ENCODE results near the gene PARD3.
A peak's percentile ranks its signal among the peaks of the same experiment; 100 is the strongest.

PARD3 gene

GRCh38 chr10:34535872-34536271 is 279.2 kb downstream of the PARD3 start:
- no peaks in the 10 kb centered on the region for H3K27me3 ChIP-seq (ENCODE audit: control insufficient read depth, insufficient read depth, low read length)
- no peaks in the 10 kb centered on the region for H3K9me3 ChIP-seq (ENCODE audit: control insufficient read depth, low read length)
- no peaks in the 10 kb centered on the region for H3K4me1 ChIP-seq
- H3K9ac ChIP-seq, result no peak overlapping the region
- no peaks in the 10 kb centered on the region for H3K36me3 ChIP-seq (ENCODE audit: control insufficient read depth, insufficient read depth, low read length)
- H3K4me3 ChIP-seq (ENCODE audit: low read depth, low read length), result no peak overlapping the region
- H3K27ac ChIP-seq, result no peak overlapping the region
- peaks cover 9% of the 10 kb centered on the region for H3K79me2 ChIP-seq
- TF ChIP-seq CTCF (IDR thresholded peaks at IDR 0.05), result no peak
- no peak overlapping the region for H3K4me2 ChIP-seq (ENCODE audit: low read length)
- H2AFZ ChIP-seq, result no peak overlapping the region

- Histone ChIP-seq H3K9ac (no peak overlapping the region), H3K4me3 (ENCODE audit: low read depth, low read length) (no peak overlapping the region), H3K79me2 (peaks cover 13% of the 10 kb centered on the region), H3K4me1 (peaks cover 2% of the 10 kb centered on the region), H3K9me3 (ENCODE audit: control insufficient read depth, low read length) (no peaks in the 10 kb centered on the region), H3K36me3 (ENCODE audit: control insufficient read depth, insufficient read depth, low read length) (no peaks in the 10 kb centered on the region), H3K4me2 (ENCODE audit: low read length) (no peak overlapping the region), H3K27ac (no peak overlapping the region), H2AFZ (no peak overlapping the region), H3K27me3 (ENCODE audit: control insufficient read depth, insufficient read depth, low read length) (no peaks in the 10 kb centered on the region)
- TF ChIP-seq CTCF (IDR thresholded peaks at IDR 0.05), result no peak
Measured at GRCh38 chr10:34530778-34531177, 284.3 kb downstream of the PARD3 start.

GRCh38 chr10:34528320-34528719 is 286.8 kb downstream of the PARD3 start:
- H3K27me3 ChIP-seq (ENCODE audit: control insufficient read depth, insufficient read depth, low read length), result no peaks in the 10 kb centered on the region
- peaks cover 2% of the 10 kb centered on the region for H3K4me1 ChIP-seq
- H3K27ac ChIP-seq, result no peak overlapping the region
- no peak overlapping the region for H3K9ac ChIP-seq
- no peak overlapping the region for H3K4me2 ChIP-seq (ENCODE audit: low read length)
- H3K79me2 ChIP-seq, result peaks cover 9% of the 10 kb centered on the region
- no peak for TF ChIP-seq CTCF (IDR thresholded peaks at IDR 0.05)
- H3K4me3 ChIP-seq (ENCODE audit: low read depth, low read length), result no peak overlapping the region
- H3K9me3 ChIP-seq (ENCODE audit: control insufficient read depth, low read length), result no peaks in the 10 kb centered on the region
- H2AFZ ChIP-seq, result no peak overlapping the region
- H3K36me3 ChIP-seq (ENCODE audit: control insufficient read depth, insufficient read depth, low read length), result no peaks in the 10 kb centered on the region

GRCh38 chr10:34526758-34527730 is 288.1 kb downstream of the PARD3 start:
- peaks cover 2% of the 10 kb centered on the region for H3K4me1 ChIP-seq
- H3K4me2 ChIP-seq (ENCODE audit: low read length), result no peak overlapping the region
- no peak overlapping the region for H2AFZ ChIP-seq
- H3K27me3 ChIP-seq (ENCODE audit: control insufficient read depth, insufficient read depth, low read length), result no peaks in the 10 kb centered on the region
- H3K36me3 ChIP-seq (ENCODE audit: control insufficient read depth, insufficient read depth, low read length), result no peaks in the 10 kb centered on the region
- TF ChIP-seq CTCF (IDR thresholded peaks at IDR 0.05), result no peak
- H3K4me3 ChIP-seq (ENCODE audit: low read depth, low read length), result no peak overlapping the region
- H3K9ac ChIP-seq, result no peak overlapping the region
- H3K79me2 ChIP-seq, result peaks cover 9% of the 10 kb centered on the region
- H3K27ac ChIP-seq, result peak overlapping the region; percentile 13
- no peaks in the 10 kb centered on the region for H3K9me3 ChIP-seq (ENCODE audit: control insufficient read depth, low read length)

All from parathyroid adenoma (tissue), 2 donors.